ENCODE measurements around the gene FOXD4. TPM values are rescaled to one million over a fixed set of nuclear protein-coding genes. Genes with fewer than 3 reads are reported as not detected.
"Not testable (repeated sequence)": the region's sequence is repeated elsewhere in the genome, so short reads cannot be mapped to it uniquely, and the experiment has no call there.

The FOXD4 gene
- total RNA-seq, 1 donor from 2014 or later, result 0.28 TPM

- ATAC-seq, result not testable (repeated sequence)
Observed at GRCh38 chr9:90851-91250, 27.4 kb downstream of the FOXD4 start.

GRCh38 chr9:88396-89037 lies 29.7 kb downstream of the FOXD4 start:
- ATAC-seq, result peak; percentile 92

- ATAC-seq, result not testable (repeated sequence)
Observed at GRCh38 chr9:87860-88259, 30.4 kb downstream of the FOXD4 start.

- not testable (repeated sequence) for ATAC-seq
Observed at GRCh38 chr9:87105-87504, 31.1 kb downstream of the FOXD4 start.

- not testable (repeated sequence) for ATAC-seq
Observed at GRCh38 chr9:86697-87096, 31.5 kb downstream of the FOXD4 start.

GRCh38 chr9:82932-83689 lies 35.1 kb downstream of the FOXD4 start:
- ATAC-seq, result not testable (repeated sequence)

GRCh38 chr9:78333-78732 lies 39.9 kb downstream of the FOXD4 start:
- not testable (repeated sequence) for ATAC-seq

- ATAC-seq, result peak; percentile 31
Observed at GRCh38 chr9:76389-76788, 41.8 kb downstream of the FOXD4 start.

- not testable (repeated sequence) for ATAC-seq
Observed at GRCh38 chr9:73900-74525, 44.2 kb downstream of the FOXD4 start.

- peak; percentile 59 for ATAC-seq
Observed at GRCh38 chr9:73076-73899, 44.9 kb downstream of the FOXD4 start.

Other genes starting within 250 kb of the FOXD4 start
- 11.2 TPM for gene WASHC1, start 89.0 kb downstream of the FOXD4 start, total RNA-seq
- gene ZNG1A, start 60.6 kb upstream of the FOXD4 start, total RNA-seq, result 24.2 TPM
- gene DOCK8, start 96.4 kb upstream of the FOXD4 start, total RNA-seq, result 11.4 TPM

All from esophagus mucosa (tissue), 1 donor.